Measurements from ENCODE around the gene SPAG6. TPM values are rescaled to one million over a fixed set of nuclear protein-coding genes. Genes with fewer than 3 reads are reported as not detected.

Gene SPAG6
- total and polyA plus RNA-seq, 9 of the 15 experiments (the other 6 are each of a cell fraction or from before 2014, with no cell fraction given): 3.5 to 23.1 (median 11.8) TPM

DNA sequence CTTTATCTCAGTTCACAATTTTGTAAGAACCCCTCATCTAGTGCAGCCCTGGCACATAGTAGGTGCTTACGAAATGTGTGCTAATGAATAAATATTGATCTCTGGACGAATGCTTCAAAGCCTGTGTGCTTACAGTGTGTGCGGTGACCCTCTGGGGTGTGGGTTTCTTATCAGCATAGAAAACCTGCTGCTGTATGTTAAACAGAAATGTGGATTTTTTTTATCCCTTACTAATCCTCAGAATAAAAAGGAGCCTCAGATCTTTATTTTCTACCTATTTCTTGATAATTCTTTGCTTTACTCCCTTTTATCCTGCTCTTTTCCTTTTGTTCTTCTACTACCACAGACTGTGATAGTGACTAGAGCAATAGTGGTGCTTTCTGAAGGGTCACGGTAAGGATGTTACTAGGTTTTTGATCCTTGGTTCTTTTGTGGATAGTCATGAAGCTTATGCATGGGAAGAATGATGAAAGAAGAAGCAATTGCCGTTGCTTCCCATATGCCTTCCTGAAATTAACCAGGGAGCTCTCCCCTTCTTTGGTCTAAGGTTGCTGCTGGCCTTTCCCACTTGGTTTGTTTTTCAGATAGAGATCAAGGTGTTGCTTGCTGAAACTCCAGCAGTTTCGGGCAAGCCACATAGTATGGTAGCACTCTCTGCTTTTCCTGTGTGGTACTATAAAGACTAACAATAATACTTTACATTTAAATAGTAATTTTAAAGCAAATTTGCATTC is 44.7 kb downstream of the SPAG6 start (continued):
- TF ChIP-seq, protein P1, sequence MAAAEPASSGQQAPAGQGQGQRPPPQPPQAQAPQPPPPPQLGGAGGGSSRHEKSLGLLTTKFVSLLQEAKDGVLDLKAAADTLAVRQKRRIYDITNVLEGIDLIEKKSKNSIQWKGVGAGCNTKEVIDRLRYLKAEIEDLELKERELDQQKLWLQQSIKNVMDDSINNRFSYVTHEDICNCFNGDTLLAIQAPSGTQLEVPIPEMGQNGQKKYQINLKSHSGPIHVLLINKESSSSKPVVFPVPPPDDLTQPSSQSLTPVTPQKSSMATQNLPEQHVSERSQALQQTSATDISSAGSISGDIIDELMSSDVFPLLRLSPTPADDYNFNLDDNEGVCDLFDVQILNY (CRISPR knock-in tag; IDR thresholded peaks at IDR 0.05): no peak
- TF ChIP-seq ZNF76 (CRISPR knock-in tag; IDR thresholded peaks at IDR 0.05; ENCODE audit: borderline replicate concordance) (no peak), SOX6 (IDR thresholded peaks at IDR 0.05) (peak; percentile 67), GABPA (tag; conservative IDR thresholded peaks at IDR 0.05; ENCODE audit: low read depth) (peak; percentile 19), NCOR1 (IDR thresholded peaks at IDR 0.05) (peak; percentile 67), FOXJ2 (tag; IDR thresholded peaks at IDR 0.05) (peak; percentile 64; the same call in 1 of the 2 replicates), ZNF121 (CRISPR knock-in tag; conservative IDR thresholded peaks at IDR 0.05) (no peak), RBM17 (IDR thresholded peaks at IDR 0.05; ENCODE audit: borderline replicate concordance, low read depth, low read length) (no peak), HEY1 (CRISPR knock-in tag; IDR thresholded peaks at IDR 0.05; ENCODE audit: borderline replicate concordance) (no peak), MTA2 (IDR thresholded peaks at IDR 0.05; ENCODE audit: low read depth) (peak; percentile 69), FOS (IDR thresholded peaks at IDR 0.05; ENCODE audit: extremely low read depth, insufficient read length) (no peak), ZFP36 (IDR thresholded peaks at IDR 0.05; ENCODE audit: low read depth, low read length, partially characterized antibody) (no peak), SMAD4 (CRISPR knock-in tag; conservative IDR thresholded peaks at IDR 0.05) (0 out of 2 replicates have a peak, but pooled peaks have one; percentile 13), SP1 (CRISPR knock-in tag; IDR thresholded peaks at IDR 0.05) (no peak), ZNF263 (CRISPR knock-in tag; IDR thresholded peaks at IDR 0.05; ENCODE audit: borderline replicate concordance) (no peak), JUND (IDR thresholded peaks at IDR 0.05; ENCODE audit: borderline replicate concordance, low read depth, low read length) (peak; percentile 67), JUND (tag; IDR thresholded peaks at IDR 0.05; ENCODE audit: borderline replicate concordance, low read depth, low read length) (no peak; the same call in 2 of the 3 replicates)
- TF ChIP-seq, protein P2, sequence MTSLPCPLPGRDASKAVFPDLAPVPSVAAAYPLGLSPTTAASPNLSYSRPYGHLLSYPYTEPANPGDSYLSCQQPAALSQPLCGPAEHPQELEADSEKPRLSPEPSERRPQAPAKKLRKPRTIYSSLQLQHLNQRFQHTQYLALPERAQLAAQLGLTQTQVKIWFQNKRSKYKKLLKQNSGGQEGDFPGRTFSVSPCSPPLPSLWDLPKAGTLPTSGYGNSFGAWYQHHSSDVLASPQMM (CRISPR knock-in tag; IDR thresholded peaks at IDR 0.05): no peak
- TF ChIP-seq, protein P3, sequence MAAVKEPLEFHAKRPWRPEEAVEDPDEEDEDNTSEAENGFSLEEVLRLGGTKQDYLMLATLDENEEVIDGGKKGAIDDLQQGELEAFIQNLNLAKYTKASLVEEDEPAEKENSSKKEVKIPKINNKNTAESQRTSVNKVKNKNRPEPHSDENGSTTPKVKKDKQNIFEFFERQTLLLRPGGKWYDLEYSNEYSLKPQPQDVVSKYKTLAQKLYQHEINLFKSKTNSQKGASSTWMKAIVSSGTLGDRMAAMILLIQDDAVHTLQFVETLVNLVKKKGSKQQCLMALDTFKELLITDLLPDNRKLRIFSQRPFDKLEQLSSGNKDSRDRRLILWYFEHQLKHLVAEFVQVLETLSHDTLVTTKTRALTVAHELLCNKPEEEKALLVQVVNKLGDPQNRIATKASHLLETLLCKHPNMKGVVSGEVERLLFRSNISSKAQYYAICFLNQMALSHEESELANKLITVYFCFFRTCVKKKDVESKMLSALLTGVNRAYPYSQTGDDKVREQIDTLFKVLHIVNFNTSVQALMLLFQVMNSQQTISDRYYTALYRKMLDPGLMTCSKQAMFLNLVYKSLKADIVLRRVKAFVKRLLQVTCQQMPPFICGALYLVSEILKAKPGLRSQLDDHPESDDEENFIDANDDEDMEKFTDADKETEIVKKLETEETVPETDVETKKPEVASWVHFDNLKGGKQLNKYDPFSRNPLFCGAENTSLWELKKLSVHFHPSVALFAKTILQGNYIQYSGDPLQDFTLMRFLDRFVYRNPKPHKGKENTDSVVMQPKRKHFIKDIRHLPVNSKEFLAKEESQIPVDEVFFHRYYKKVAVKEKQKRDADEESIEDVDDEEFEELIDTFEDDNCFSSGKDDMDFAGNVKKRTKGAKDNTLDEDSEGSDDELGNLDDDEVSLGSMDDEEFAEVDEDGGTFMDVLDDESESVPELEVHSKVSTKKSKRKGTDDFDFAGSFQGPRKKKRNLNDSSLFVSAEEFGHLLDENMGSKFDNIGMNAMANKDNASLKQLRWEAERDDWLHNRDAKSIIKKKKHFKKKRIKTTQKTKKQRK (IDR thresholded peaks at IDR 0.05; ENCODE audit: borderline replicate concordance, low read depth, low read length): no peak
- TF ChIP-seq, protein P4, sequence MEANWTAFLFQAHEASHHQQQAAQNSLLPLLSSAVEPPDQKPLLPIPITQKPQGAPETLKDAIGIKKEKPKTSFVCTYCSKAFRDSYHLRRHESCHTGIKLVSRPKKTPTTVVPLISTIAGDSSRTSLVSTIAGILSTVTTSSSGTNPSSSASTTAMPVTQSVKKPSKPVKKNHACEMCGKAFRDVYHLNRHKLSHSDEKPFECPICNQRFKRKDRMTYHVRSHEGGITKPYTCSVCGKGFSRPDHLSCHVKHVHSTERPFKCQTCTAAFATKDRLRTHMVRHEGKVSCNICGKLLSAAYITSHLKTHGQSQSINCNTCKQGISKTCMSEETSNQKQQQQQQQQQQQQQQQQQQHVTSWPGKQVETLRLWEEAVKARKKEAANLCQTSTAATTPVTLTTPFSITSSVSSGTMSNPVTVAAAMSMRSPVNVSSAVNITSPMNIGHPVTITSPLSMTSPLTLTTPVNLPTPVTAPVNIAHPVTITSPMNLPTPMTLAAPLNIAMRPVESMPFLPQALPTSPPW (CRISPR knock-in tag; IDR thresholded peaks at IDR 0.05): 0 out of 2 replicates have a peak, but pooled peaks have one; percentile 17
